ENCODE results near the gene METTL15.

DNA sequence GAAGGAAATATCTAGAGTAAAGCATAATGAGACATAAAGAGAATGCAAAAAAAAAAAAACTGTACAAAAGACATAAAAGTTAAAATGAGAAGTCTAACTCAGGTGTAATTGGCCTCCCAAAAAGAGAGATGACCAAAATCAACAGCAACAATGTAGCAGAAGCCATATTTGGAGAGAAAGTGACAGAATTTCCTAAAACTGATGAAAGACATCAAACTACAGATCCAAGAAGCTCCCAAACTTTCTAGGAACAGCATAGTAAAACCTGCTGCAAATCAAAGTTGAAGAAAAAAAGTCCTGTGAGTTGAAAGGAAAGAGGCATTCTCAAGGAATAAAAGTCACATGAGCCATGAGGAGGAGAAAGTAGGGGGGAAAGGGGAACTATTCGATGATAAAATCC is 231.3 kb downstream of the METTL15 start:
- TF ChIP-seq, protein P1, sequence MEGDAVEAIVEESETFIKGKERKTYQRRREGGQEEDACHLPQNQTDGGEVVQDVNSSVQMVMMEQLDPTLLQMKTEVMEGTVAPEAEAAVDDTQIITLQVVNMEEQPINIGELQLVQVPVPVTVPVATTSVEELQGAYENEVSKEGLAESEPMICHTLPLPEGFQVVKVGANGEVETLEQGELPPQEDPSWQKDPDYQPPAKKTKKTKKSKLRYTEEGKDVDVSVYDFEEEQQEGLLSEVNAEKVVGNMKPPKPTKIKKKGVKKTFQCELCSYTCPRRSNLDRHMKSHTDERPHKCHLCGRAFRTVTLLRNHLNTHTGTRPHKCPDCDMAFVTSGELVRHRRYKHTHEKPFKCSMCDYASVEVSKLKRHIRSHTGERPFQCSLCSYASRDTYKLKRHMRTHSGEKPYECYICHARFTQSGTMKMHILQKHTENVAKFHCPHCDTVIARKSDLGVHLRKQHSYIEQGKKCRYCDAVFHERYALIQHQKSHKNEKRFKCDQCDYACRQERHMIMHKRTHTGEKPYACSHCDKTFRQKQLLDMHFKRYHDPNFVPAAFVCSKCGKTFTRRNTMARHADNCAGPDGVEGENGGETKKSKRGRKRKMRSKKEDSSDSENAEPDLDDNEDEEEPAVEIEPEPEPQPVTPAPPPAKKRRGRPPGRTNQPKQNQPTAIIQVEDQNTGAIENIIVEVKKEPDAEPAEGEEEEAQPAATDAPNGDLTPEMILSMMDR (IDR thresholded peaks at IDR 0.05): no peak
- no peak for TF ChIP-seq POLR2A (IDR thresholded peaks at IDR 0.05)

All from uterus (tissue), 2 donors.